ENCODE measurements around the gene RTN1.

RTN1 gene

GRCh38 chr14:59870277-59871165 lies at the start of gene RTN1:
Gene RTN1 (minus strand): TSS chr14:59870776. CDS start chr14:59870630, 146 bp downstream.
- peak in 1 of 2 donors; percentile 24 for ATAC-seq

- ATAC-seq, result no peak
These were observed 49.8 kb upstream of the RTN1 start for GRCh38 chr14:59920378-59920683.

GRCh38 chr14:59919570-59920377 lies 49.2 kb upstream of the RTN1 start, which contains the start of gene LRRC9:
Gene LRRC9 (plus strand): TSS chr14:59920144.
- no peak for ATAC-seq

GRCh38 chr14:59918824-59919569 lies 48.4 kb upstream of the RTN1 start:
- no peak for ATAC-seq

GRCh38 chr14:59913187-59913586 lies 42.6 kb upstream of the RTN1 start:
- no peak for ATAC-seq

GRCh38 chr14:59912443-59912842 lies 41.9 kb upstream of the RTN1 start:
- no peak for ATAC-seq

GRCh38 chr14:59905188-59905587 lies 34.6 kb upstream of the RTN1 start:
- no peak for ATAC-seq

- ATAC-seq, result no peak
These were observed 33.6 kb upstream of the RTN1 start for GRCh38 chr14:59904184-59904583.

- no peak for ATAC-seq
These were observed 30.0 kb upstream of the RTN1 start for GRCh38 chr14:59900556-59900955.

- ATAC-seq, result no peak
These were observed 27.3 kb upstream of the RTN1 start for GRCh38 chr14:59897757-59898383.

- ATAC-seq, result no peak
These were observed 25.1 kb upstream of the RTN1 start for GRCh38 chr14:59895721-59896120.

- no peak for ATAC-seq
These were observed 20.1 kb upstream of the RTN1 start for GRCh38 chr14:59890676-59891075.

GRCh38 chr14:59882957-59883356 lies 12.4 kb upstream of the RTN1 start:
- no peak for ATAC-seq

GRCh38 chr14:59871166-59871495 lies 555 bp upstream of the RTN1 start:
- ATAC-seq, result no peak

- no peak for ATAC-seq
These were observed 958 bp downstream of the RTN1 start for GRCh38 chr14:59869381-59870255.

GRCh38 chr14:59868021-59868420 lies 2.6 kb downstream of the RTN1 start:
- ATAC-seq, result no peak

- no peak for ATAC-seq
These were observed 6.6 kb downstream of the RTN1 start for GRCh38 chr14:59863806-59864525.

- no peak for ATAC-seq
These were observed 13.2 kb downstream of the RTN1 start for GRCh38 chr14:59857328-59857727.

- no peak for ATAC-seq
These were observed 18.2 kb downstream of the RTN1 start for GRCh38 chr14:59852350-59852749.

- no peak for ATAC-seq
These were observed 20.1 kb downstream of the RTN1 start for GRCh38 chr14:59850458-59850857.
